Kidney epithelial cell (primary cell): ENCODE results near the gene GNL3. TPM values are rescaled to one million over a fixed set of nuclear protein-coding genes. Genes with fewer than 3 reads are reported as not detected.

Experiments
- DNase-seq: peaks from one replicate; pipeline ENCODE4 v3.0.0-alpha.2; 2010; ENCODE audit warnings: low read depth
- H3K27me3 ChIP-seq: 2 replicates; pipeline ENCODE4 v1.6.0; 2011; ENCODE audit warnings: low read length; ENCODE audit not compliant: control insufficient read depth, insufficient read depth
- H3K36me3 ChIP-seq: 2 replicates; pipeline ENCODE4 v1.5.1; 2011; ENCODE audit warnings: low read length; ENCODE audit not compliant: control insufficient read depth, insufficient read depth
- H3K4me3 ChIP-seq: 2 replicates; pipeline ENCODE4 v1.5.1; 2011; ENCODE audit warnings: low read depth, mild to moderate bottlenecking, control low read depth, low read length
- total RNA-seq: library from RNA; depleted of rRNA; stranded (reverse); fragments of >200 nt; gene quantifications from 2 replicates; pipeline ENCODE4 v1.2.3, GENCODE V29; 2015
- TF ChIP-seq, protein P1 (sequence below): IDR thresholded peaks from 2 replicates; pipeline ENCODE4 v1.5.1; 2011; ENCODE audit warnings: mild to moderate bottlenecking, moderate library complexity, low read length, control low read depth, inconsistent platforms; ENCODE audit not compliant: insufficient read depth, poor library complexity, severe bottlenecking

GNL3 gene
- total RNA-seq, 1 donor from 2014 or later: 135 TPM

DNA sequence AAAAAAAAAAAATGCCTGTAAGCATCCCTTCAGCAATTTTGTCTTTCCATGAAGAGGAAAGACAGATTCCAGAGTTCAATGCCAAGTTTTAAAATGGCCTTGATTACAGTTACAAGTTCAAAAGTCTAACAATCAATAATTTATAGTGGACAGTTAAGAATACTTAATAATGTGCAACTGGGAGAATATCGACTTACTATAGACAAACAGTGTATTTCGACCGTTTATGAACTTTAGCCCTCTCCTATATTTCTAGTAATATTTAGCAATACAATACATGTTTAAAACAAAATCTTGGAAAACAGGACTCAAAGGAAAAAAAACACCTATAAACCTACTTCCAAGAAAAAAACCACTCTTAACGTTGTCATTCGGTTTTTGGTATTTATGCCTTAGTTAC, 1.6 kb upstream of the GNL3 start:
- H3K27me3 ChIP-seq: no peaks in the 10 kb centered on the region
- H3K4me3 ChIP-seq: peak overlapping the region; percentile 74
- DNase-seq: no peak

DNA sequence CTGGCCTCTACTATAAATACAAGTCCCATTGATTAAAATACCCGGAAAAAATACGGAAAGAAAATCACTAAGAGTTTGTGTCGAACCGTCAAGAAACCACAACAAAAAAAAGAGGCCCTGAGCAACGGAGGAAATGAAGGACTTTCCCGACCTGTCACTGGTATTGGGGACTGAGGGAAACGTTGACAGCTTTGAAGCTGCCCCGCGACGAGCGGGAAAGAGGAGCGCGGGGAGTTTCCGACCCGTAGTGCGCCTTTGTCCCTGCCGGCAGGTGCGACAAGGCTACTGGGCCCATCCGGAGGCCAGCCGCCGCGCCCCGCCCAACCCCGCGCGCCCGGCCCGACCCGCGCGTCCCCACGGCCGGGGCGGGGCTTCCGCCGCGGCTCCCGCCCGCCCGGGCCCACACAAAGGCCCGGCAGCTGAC, 535 bp upstream of the GNL3 start:
- peak overlapping the region; percentile 74 for H3K4me3 ChIP-seq
- DNase-seq: no peak
- TF ChIP-seq, protein P1, sequence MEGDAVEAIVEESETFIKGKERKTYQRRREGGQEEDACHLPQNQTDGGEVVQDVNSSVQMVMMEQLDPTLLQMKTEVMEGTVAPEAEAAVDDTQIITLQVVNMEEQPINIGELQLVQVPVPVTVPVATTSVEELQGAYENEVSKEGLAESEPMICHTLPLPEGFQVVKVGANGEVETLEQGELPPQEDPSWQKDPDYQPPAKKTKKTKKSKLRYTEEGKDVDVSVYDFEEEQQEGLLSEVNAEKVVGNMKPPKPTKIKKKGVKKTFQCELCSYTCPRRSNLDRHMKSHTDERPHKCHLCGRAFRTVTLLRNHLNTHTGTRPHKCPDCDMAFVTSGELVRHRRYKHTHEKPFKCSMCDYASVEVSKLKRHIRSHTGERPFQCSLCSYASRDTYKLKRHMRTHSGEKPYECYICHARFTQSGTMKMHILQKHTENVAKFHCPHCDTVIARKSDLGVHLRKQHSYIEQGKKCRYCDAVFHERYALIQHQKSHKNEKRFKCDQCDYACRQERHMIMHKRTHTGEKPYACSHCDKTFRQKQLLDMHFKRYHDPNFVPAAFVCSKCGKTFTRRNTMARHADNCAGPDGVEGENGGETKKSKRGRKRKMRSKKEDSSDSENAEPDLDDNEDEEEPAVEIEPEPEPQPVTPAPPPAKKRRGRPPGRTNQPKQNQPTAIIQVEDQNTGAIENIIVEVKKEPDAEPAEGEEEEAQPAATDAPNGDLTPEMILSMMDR: no peak
- peaks cover 6% of the 10 kb centered on the region for H3K36me3 ChIP-seq
- H3K27me3 ChIP-seq: no peaks in the 10 kb centered on the region

More for the DNA sequence above, 1.6 kb upstream of the GNL3 start:
- H3K36me3 ChIP-seq: peaks cover 9% of the 10 kb centered on the region
- TF ChIP-seq, protein P1: no peak

DNA sequence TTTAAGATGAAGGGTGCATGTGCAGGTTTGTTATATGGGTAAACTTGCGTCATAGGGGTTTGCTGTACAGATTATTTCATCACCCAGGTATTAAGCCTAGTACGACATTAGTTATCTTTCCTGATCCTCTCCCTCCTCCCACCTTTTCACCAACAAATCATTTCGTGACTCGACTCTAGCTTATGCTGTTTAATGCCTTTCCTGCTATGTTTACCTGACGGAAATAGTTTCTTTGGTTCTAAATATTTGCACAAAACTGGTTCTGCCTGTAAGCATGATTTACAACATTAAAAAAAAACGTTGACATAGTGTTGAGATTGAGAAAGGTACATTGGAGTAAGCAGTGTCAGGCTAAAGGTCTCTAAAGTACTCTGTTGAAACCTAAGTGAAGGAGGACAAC, 2.4 kb downstream of the GNL3 start:
- H3K27me3 ChIP-seq: no peaks in the 10 kb centered on the region
- DNase-seq: no peak
- TF ChIP-seq, protein P1: no peak
- H3K36me3 ChIP-seq: peaks cover 8% of the 10 kb centered on the region
- H3K4me3 ChIP-seq: no peak overlapping the region

DNA sequence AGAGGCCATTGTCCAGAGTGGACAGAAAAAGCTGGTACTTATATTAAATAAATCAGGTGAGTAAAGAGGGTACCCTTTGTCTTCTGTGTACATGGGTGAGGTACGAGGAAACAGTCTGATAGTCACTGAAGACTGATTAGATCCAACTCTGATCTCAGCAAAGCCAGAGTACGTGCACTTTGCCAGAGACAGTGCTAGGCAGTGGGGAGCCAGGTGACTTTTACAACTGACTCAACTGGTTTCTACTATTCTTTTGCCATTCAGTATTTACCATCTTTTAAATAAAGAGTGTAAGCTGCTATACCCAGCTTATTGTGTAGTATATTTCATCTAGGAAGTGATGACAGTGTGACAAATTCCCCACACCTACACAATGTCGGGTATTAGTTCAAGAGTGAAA, 3.3 kb downstream of the GNL3 start:
- Histone ChIP-seq H3K4me3 (no peak overlapping the region), H3K27me3 (no peaks in the 10 kb centered on the region), H3K36me3 (peaks cover 8% of the 10 kb centered on the region)
- DNase-seq: no peak
- TF ChIP-seq, protein P1: no peak

DNA sequence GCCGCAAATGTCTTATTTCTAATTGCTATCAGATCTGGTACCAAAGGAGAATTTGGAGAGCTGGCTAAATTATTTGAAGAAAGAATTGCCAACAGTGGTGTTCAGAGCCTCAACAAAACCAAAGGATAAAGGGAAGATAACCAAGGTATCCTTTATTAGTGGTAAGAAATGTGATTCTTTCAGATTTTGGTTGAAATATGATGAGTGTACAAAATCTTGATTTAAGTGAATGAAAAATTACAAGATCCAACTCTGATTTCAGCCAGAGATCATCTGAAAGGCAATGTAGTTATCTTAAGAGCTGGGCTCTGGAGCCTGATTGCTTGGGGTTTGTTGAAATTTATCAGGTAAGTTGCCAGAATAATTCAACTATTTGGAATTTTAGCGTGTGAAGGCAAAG, 4.7 kb downstream of the GNL3 start:
- DNase-seq: no peak
- Histone ChIP-seq H3K4me3 (no peak overlapping the region), H3K36me3 (peaks cover 9% of the 10 kb centered on the region), H3K27me3 (no peaks in the 10 kb centered on the region)
- TF ChIP-seq, protein P1: no peak

DNA sequence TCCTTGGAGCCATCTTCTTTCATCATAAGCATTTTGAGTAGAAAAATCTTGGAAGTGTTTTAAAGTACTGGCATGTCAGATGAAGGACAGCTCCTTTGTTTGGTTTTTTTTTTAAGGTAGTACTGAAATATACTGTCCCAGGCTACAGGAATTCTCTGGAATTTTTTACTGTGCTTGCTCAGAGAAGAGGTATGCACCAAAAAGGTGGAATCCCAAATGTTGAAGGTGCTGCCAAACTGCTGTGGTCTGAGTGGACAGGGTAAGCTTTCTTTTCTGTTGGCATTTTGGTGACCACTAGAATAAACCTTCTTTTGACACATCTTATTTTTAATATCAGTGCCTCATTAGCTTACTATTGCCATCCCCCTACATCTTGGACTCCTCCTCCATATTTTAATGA, 7.2 kb downstream of the GNL3 start:
- TF ChIP-seq, protein P1: no peak
- Histone ChIP-seq H3K27me3 (no peaks in the 10 kb centered on the region), H3K4me3 (no peak overlapping the region), H3K36me3 (peaks cover 7% of the 10 kb centered on the region)
- DNase-seq: no peak
